ENCODE results near the gene DNAAF5.

DNA sequence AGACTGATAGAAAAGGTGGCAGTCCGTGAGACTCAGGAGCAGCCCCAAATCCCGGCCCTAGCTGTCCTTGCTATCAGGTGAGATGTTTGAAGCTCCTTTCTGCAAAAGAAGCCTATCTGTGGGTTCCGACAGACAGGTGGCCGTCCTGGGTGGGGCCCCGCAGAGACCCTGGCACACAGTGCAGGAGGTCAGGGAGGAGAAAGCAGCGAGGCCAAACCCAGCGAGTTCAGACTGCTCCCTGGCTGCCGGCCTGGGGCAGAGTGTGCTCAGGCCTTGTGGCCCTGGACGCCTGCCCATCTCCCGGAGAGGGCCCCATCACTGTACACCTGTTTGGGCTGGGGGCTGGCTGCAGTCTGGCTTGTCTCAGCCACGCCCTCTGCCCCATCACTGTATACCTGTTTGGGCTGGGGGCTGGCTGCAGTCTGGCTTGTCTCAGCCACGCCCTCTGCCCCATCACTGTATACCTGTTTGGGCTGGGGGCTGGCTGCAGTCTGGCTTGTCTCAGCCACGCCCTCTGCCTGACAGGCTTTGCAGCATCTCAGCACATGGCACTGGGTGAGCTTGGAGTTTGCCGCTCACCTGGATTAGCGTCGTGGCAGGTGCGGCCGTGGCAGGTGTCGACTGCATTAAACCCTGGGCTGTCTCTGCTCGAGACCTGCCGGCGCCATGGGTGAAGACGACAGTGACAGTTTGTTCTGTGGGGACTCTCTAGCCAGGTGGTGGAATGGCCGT lies 12.4 kb downstream of the DNAAF5 start:
- TF ChIP-seq, protein P1, sequence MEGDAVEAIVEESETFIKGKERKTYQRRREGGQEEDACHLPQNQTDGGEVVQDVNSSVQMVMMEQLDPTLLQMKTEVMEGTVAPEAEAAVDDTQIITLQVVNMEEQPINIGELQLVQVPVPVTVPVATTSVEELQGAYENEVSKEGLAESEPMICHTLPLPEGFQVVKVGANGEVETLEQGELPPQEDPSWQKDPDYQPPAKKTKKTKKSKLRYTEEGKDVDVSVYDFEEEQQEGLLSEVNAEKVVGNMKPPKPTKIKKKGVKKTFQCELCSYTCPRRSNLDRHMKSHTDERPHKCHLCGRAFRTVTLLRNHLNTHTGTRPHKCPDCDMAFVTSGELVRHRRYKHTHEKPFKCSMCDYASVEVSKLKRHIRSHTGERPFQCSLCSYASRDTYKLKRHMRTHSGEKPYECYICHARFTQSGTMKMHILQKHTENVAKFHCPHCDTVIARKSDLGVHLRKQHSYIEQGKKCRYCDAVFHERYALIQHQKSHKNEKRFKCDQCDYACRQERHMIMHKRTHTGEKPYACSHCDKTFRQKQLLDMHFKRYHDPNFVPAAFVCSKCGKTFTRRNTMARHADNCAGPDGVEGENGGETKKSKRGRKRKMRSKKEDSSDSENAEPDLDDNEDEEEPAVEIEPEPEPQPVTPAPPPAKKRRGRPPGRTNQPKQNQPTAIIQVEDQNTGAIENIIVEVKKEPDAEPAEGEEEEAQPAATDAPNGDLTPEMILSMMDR (IDR thresholded peaks at IDR 0.05): no peak
- TF ChIP-seq POLR2A (IDR thresholded peaks at IDR 0.05): no peak

Data from body of pancreas (tissue), 4 donors.